LNCaP clone FGC (cell line): Measurements from ENCODE around the gene OR2V1.

ENCODE experiments used
- DNase-seq: peaks from one replicate; pipeline ENCODE4 v3.0.0-alpha.2; 2011; ENCODE audit warnings: low read depth
- H3K4me3 ChIP-seq: 2 replicates; pipeline ENCODE4 v1.5.1; 2011; ENCODE audit warnings: mild to moderate bottlenecking, low read depth, low read length, control low read depth
- TF ChIP-seq, protein P1 (sequence below): IDR thresholded peaks from 2 replicates; pipeline ENCODE4 v1.5.1; 2012; ENCODE audit warnings: mild to moderate bottlenecking; ENCODE audit not compliant: control insufficient read depth, insufficient read depth; ENCODE audit errors: extremely low read depth

Gene OR2V1

DNA sequence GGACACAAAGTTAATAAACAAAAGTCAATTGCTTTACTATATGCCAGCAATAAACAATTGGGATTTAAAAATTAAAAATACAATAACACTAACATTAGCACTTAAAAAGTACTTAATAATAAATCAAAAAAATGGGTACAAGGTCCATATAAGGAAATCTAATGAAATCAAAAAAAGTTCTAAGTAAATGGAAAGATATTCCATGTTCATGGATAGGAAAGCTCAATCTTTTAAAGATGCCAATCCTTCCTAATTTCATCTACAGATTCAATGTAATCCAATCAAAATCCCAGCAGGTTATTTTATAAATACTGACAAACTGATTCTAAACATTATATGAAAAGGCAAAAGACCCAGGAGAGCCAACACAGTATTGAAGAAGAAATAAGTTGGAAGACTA is 49.0 kb downstream of the OR2V1 start:
- no peak overlapping the region for H3K4me3 ChIP-seq
- TF ChIP-seq, protein P1, sequence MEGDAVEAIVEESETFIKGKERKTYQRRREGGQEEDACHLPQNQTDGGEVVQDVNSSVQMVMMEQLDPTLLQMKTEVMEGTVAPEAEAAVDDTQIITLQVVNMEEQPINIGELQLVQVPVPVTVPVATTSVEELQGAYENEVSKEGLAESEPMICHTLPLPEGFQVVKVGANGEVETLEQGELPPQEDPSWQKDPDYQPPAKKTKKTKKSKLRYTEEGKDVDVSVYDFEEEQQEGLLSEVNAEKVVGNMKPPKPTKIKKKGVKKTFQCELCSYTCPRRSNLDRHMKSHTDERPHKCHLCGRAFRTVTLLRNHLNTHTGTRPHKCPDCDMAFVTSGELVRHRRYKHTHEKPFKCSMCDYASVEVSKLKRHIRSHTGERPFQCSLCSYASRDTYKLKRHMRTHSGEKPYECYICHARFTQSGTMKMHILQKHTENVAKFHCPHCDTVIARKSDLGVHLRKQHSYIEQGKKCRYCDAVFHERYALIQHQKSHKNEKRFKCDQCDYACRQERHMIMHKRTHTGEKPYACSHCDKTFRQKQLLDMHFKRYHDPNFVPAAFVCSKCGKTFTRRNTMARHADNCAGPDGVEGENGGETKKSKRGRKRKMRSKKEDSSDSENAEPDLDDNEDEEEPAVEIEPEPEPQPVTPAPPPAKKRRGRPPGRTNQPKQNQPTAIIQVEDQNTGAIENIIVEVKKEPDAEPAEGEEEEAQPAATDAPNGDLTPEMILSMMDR, result no peak
- DNase-seq, result no peak

GRCh38 chr5:181076920-181077319 is 54.0 kb downstream of the OR2V1 start:
- no peak for DNase-seq
- TF ChIP-seq, protein P1, result no peak
- H3K4me3 ChIP-seq, result no peak overlapping the region
